ENCODE measurements around the gene CARD10. TPM values are rescaled to one million over a fixed set of nuclear protein-coding genes. Genes with fewer than 3 reads are reported as not detected.
A peak's percentile ranks its signal among the peaks of the same experiment; 100 is the strongest.

The CARD10 gene
- total RNA-seq, 3 donors from 2014 or later = 0.26 to 0.35 TPM; not detected in 1

GRCh38 chr22:37454857-37455686, 64.1 kb downstream of the CARD10 start:
- peaks cover 15% of the 10 kb centered on the region for H3K36me3 Mint-ChIP-seq (ENCODE audit: insufficient read depth)
- no peaks in the 10 kb centered on the region for H3K27me3 Mint-ChIP-seq (ENCODE audit: low read depth)
- H3K4me3 Mint-ChIP-seq = no peak overlapping the region
- no peak for DNase-seq
- peaks cover 4% of the 10 kb centered on the region for H3K4me1 Mint-ChIP-seq (ENCODE audit: low read depth)
- no peak for ATAC-seq
- H3K9me3 Mint-ChIP-seq = no peaks in the 10 kb centered on the region

DNA sequence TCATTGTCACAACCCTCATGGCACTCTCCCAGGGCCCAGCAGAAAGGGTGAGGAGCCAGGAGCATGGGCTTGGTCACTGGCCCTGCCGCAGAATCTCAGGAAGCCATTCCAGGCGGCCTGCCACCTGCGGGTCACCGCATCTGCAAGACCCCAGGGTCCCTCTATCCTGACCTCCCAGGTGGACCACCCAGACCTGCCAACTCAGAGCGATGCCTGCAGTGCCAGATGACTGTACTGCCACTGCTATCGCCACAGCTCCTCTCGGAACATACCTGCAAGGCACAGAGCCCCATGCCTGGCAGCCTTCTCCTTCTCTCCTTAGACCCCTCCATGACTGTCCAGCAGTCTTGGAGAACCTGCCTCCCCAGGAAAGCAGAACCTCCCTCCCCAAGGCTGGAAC, 65.5 kb downstream of the CARD10 start:
- H3K9me3 Mint-ChIP-seq = no peaks in the 10 kb centered on the region
- H3K4me1 Mint-ChIP-seq (ENCODE audit: low read depth) = peaks cover 4% of the 10 kb centered on the region
- no peak for DNase-seq
- no peak for ATAC-seq
- H3K36me3 Mint-ChIP-seq (ENCODE audit: insufficient read depth) = peaks cover 7% of the 10 kb centered on the region
- H3K4me3 Mint-ChIP-seq = no peak overlapping the region
- H3K27me3 Mint-ChIP-seq (ENCODE audit: low read depth) = no peaks in the 10 kb centered on the region

- H3K4me3 Mint-ChIP-seq = no peak overlapping the region
- DNase-seq (no peak), ATAC-seq (no peak)
- peaks cover 4% of the 10 kb centered on the region for H3K4me1 Mint-ChIP-seq (ENCODE audit: low read depth)
- H3K36me3 Mint-ChIP-seq (ENCODE audit: insufficient read depth) = peaks cover 6% of the 10 kb centered on the region
- no peaks in the 10 kb centered on the region for H3K27me3 Mint-ChIP-seq (ENCODE audit: low read depth)
- H3K9me3 Mint-ChIP-seq = no peaks in the 10 kb centered on the region
These were observed 68.0 kb downstream of the CARD10 start for GRCh38 chr22:37451218-37451617.

GRCh38 chr22:37449331-37450001, 69.7 kb downstream of the CARD10 start:
- DNase-seq (no peak), ATAC-seq (no peak)
- Mint-ChIP-seq H3K27me3 (ENCODE audit: low read depth) (no peaks in the 10 kb centered on the region), H3K4me1 (ENCODE audit: low read depth) (peaks cover 4% of the 10 kb centered on the region), H3K4me3 (no peak overlapping the region), H3K36me3 (ENCODE audit: insufficient read depth) (peaks cover 3% of the 10 kb centered on the region), H3K9me3 (no peaks in the 10 kb centered on the region)

- DNase-seq (no peak), ATAC-seq (no peak)
- Mint-ChIP-seq H3K4me3 (no peak overlapping the region), H3K9me3 (no peaks in the 10 kb centered on the region), H3K27me3 (ENCODE audit: low read depth) (no peaks in the 10 kb centered on the region), H3K36me3 (ENCODE audit: insufficient read depth) (peaks cover 3% of the 10 kb centered on the region), H3K4me1 (ENCODE audit: low read depth) (peaks cover 4% of the 10 kb centered on the region)
These were observed 70.6 kb downstream of the CARD10 start for GRCh38 chr22:37448516-37449127.

DNA sequence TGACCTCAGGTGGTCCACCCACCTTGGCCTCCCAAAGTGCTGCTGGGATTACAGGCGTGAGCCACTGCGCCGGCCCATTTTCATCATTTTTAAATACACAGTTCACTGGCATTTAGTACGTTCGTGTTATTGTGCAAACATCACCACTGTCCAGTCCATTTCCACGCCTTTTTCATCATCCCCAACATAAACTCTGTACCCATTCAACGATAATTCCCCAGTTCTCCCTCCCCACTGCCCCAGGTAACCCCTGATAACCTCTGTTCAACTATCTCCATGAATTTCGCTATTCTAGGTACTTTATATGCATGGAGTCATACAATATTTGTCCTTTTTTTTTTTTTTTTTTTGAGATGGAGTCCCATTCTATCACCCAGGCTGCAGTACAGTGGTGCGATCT, 73.7 kb downstream of the CARD10 start:
- peaks cover 2% of the 10 kb centered on the region for H3K36me3 Mint-ChIP-seq (ENCODE audit: insufficient read depth)
- ATAC-seq = no peak
- peaks cover 4% of the 10 kb centered on the region for H3K9me3 Mint-ChIP-seq
- no peak overlapping the region for H3K4me3 Mint-ChIP-seq
- peaks cover 4% of the 10 kb centered on the region for H3K4me1 Mint-ChIP-seq (ENCODE audit: low read depth)
- peaks cover 8% of the 10 kb centered on the region for H3K27me3 Mint-ChIP-seq (ENCODE audit: low read depth)
- no peak for DNase-seq

GRCh38 chr22:37443977-37444376, 75.2 kb downstream of the CARD10 start:
- Mint-ChIP-seq H3K36me3 (ENCODE audit: insufficient read depth) (peaks cover 2% of the 10 kb centered on the region), H3K27me3 (ENCODE audit: low read depth) (peaks cover 8% of the 10 kb centered on the region), H3K4me1 (ENCODE audit: low read depth) (no peaks in the 10 kb centered on the region), H3K9me3 (peaks cover 4% of the 10 kb centered on the region), H3K4me3 (no peak overlapping the region)
- ATAC-seq (peak in 1 of 2 donors; percentile 25), DNase-seq (no peak)

GRCh38 chr22:37443086-37443485, 76.1 kb downstream of the CARD10 start:
- no peak for DNase-seq
- Mint-ChIP-seq H3K9me3 (peaks cover 4% of the 10 kb centered on the region), H3K4me1 (ENCODE audit: low read depth) (no peaks in the 10 kb centered on the region), H3K27me3 (ENCODE audit: low read depth) (peaks cover 8% of the 10 kb centered on the region), H3K36me3 (ENCODE audit: insufficient read depth) (peaks cover 2% of the 10 kb centered on the region), H3K4me3 (no peak overlapping the region)
- no peak for ATAC-seq

DNA sequence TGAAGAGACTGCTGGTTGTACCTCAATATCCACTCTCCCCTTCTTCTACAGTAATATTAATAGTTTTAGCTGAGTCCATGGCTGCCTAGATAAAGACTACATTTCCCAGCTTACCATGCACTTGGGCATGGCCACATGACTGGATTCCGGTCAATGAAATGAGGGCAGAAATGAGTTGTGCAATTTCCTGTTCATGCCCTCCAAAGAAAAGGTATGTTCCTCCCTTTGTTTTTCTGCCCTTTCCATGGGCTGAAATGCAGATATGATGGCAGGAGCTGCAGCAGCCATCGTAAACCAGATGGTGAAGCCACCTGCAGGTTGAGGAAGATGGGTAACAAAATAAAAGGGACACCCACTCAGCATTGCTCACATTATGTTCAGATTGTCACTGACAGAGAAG, 76.7 kb downstream of the CARD10 start:
- H3K36me3 Mint-ChIP-seq (ENCODE audit: insufficient read depth) = peaks cover 2% of the 10 kb centered on the region
- DNase-seq (no peak), ATAC-seq (peak in 1 of 2 donors; percentile 54)
- no peaks in the 10 kb centered on the region for H3K4me1 Mint-ChIP-seq (ENCODE audit: low read depth)
- H3K4me3 Mint-ChIP-seq = no peak overlapping the region
- peaks cover 8% of the 10 kb centered on the region for H3K27me3 Mint-ChIP-seq (ENCODE audit: low read depth)
- peaks cover 4% of the 10 kb centered on the region for H3K9me3 Mint-ChIP-seq

DNA sequence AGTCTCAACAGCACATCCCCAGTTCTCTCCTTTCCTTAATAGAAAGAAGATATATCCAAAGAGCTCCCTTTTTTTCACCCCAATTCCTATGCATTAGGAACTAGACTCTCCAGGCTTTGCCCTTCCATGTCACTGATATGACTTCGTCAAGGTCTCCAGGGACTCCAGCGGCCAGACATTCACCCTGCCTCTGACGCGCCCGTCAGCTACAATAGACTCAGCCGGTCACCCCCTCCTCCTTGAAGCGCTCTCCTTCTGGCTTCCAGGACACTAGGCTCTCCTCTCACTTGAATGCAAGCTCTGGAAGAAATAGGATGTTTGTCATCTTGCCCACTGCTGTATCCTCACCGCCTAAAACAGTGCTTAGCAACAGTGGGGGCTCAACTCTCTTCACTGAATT, 77.1 kb downstream of the CARD10 start:
- no peaks in the 10 kb centered on the region for H3K4me1 Mint-ChIP-seq (ENCODE audit: low read depth)
- DNase-seq = no peak
- no peak overlapping the region for H3K4me3 Mint-ChIP-seq
- peaks cover 2% of the 10 kb centered on the region for H3K36me3 Mint-ChIP-seq (ENCODE audit: insufficient read depth)
- peaks cover 4% of the 10 kb centered on the region for H3K9me3 Mint-ChIP-seq
- peaks cover 8% of the 10 kb centered on the region for H3K27me3 Mint-ChIP-seq (ENCODE audit: low read depth)
- ATAC-seq = no peak

DNA sequence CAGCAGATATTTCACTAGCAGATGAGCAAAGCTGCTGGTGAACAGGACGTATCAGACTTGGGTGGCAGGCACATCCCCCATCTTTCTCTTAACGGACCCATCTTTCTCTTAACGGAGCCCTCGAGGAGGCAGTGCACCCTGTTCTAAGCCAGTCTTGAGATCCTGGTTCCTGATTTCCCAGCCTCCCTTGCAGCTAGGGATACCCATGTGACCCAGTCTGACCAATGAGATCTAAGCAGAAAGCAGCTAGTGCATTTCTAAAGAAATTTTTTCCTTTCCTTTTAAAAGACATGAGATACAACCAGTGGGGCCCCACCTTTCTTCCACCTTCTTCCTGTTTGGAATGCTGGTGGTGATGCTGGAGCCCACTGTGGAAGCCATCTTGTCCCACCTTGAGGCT, 78.3 kb downstream of the CARD10 start:
- H3K4me3 Mint-ChIP-seq = no peak overlapping the region
- DNase-seq = no peak
- H3K4me1 Mint-ChIP-seq (ENCODE audit: low read depth) = no peaks in the 10 kb centered on the region
- ATAC-seq = no peak
- peaks cover 4% of the 10 kb centered on the region for H3K9me3 Mint-ChIP-seq
- H3K36me3 Mint-ChIP-seq (ENCODE audit: insufficient read depth) = peaks cover 2% of the 10 kb centered on the region
- peaks cover 8% of the 10 kb centered on the region for H3K27me3 Mint-ChIP-seq (ENCODE audit: low read depth)

Other genes with a start within 250 kb of the CARD10 start
- 10 to 100 TPM in 1 of 3 donors, 1 to 10 TPM in 2; 9.0 to 10.9 (median 9.7) TPM for gene CYTH4, start 236.9 kb downstream of the CARD10 start, total RNA-seq
- under 1 TPM; 0.03 to 0.33 (median 0.05) TPM for gene ELFN2, start 91.9 kb downstream of the CARD10 start, total RNA-seq
- 100 to 1,000 TPM; 157 to 188 (median 184) TPM for gene MFNG, start 33.0 kb downstream of the CARD10 start, total RNA-seq
- gene CDC42EP1, start 41.1 kb upstream of the CARD10 start, total RNA-seq = under 1 TPM; 0.13 to 0.42 (median 0.35) TPM
- not detected for gene LGALS2, start 60.7 kb upstream of the CARD10 start, total RNA-seq
- gene GGA1, start 89.4 kb upstream of the CARD10 start, total RNA-seq = 10 to 100 TPM; 73.3 to 79.5 (median 77.3) TPM
- 10 to 100 TPM; 51.1 to 54.3 (median 52.5) TPM for gene SH3BP1, start 120.3 kb upstream of the CARD10 start, total RNA-seq
- 10 to 100 TPM; 39.0 to 50.2 (median 43.7) TPM for gene PDXP, start 139.3 kb upstream of the CARD10 start, total RNA-seq
- 10 to 100 TPM; 23.5 to 39.5 (median 24.9) TPM for gene LGALS1, start 156.2 kb upstream of the CARD10 start, total RNA-seq
- 10 to 100 TPM; 58.7 to 66.4 (median 65.2) TPM for gene NOL12, start 166.9 kb upstream of the CARD10 start, total RNA-seq
- 10 to 100 TPM; 14.9 to 19.0 (median 17.2) TPM for gene TRIOBP, start 177.6 kb upstream of the CARD10 start, total RNA-seq

Data from activated T-cell treated with anti-CD3 and anti-CD28 coated beads, Interleukin-2, amount 50 U/mL, for 4 hours (primary cell).